NT2/D1 (cell line): Measurements from ENCODE around the gene TBL1X.

Experiments
- YY1 ChIP-seq: IDR thresholded peaks from 2 replicates; pipeline ENCODE4 v1.6.1; 2011; ENCODE audit not compliant: insufficient read length, insufficient read depth
- ZNF274 ChIP-seq: IDR thresholded peaks from 2 replicates; pipeline ENCODE4 v1.6.1; 2011; ENCODE audit warnings: mild to moderate bottlenecking, low read depth, low read length

DNA sequence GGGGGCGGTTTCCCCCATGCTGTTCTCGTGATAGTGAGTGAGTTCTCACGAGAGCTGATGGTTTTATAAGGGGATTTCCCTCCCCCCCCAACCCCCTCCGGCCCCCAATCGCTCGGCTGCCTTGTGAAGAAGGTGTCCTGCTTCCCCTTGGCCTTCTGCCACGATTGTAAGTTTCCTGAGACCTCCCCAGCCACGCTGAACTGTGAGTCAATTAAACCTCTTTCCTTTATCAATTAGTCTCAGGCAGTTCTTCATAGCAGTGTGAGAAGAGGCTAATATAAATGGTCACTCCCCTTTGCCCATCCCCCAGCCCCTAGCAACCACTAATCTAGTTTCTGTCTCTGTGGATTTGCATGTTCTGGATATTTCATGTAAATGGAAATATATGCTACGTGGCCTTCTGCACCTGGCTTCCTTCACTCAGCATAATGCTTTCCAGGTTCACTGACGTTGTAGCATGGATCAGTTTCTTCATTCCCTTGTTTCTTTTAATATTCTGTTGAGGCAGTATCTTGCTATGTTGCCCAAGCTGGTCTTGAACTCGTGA lies 284.4 kb downstream of the TBL1X start:
- TF ChIP-seq YY1 = no peak
- no peak for TF ChIP-seq ZNF274
